ENCODE data around the gene MIP. TPM values are rescaled to one million over a fixed set of nuclear protein-coding genes. Genes with fewer than 3 reads are reported as not detected.
"Not testable (repeated sequence)": the region's sequence is repeated elsewhere in the genome, so short reads cannot be mapped to it uniquely, and the experiment has no call there.

MIP gene
- polyA plus RNA-seq, 1 donor (not counting 4 experiments of a cell fraction or from before 2014, with no cell fraction given), result not detected

DNA sequence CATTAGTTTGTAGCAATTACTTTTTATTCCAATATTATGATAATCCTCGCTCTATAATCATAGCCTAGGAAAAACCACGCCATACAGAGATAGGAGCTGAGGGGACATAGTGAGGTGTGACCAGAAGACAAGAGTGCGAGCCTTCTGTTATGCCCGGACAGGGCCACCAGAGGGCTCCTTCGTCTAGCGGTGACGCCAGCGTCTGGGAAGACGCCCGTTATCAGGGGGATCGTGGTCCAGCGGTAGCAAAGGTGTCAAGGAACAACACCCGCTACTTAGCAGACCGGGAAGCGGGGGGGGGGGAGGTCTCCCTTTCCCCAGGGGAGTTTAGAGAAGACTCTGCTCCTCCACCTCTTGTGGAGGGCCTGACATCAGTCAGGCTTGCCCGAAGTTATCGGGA is 42.2 kb upstream of the MIP start:
- H3K36me3 ChIP-seq (ENCODE audit: control insufficient read depth in 2 of 2, extremely low read depth in 1 of 2, insufficient read depth in 2 of 2, low read length in 2 of 2); H3K4me3 ChIP-seq (ENCODE audit: control insufficient read depth in 2 of 3, extremely low read depth in 1 of 3, insufficient read depth in 2 of 3, low read depth in 1 of 3, low read length in 3 of 3); H2AFZ ChIP-seq (ENCODE audit: control insufficient read depth, low read length); FAIRE-seq; H3K4me1 ChIP-seq (ENCODE audit: control insufficient read depth, extremely low read depth, insufficient read depth, low read length); dilution Hi-C loops (cut with MboI; ENCODE audit: extremely low pct_ligation_motif_present, low sequenced_read_pairs); H3K9me3 ChIP-seq (ENCODE audit: control insufficient read depth, low read depth, low read length); H3K79me2 ChIP-seq (ENCODE audit: control insufficient read depth, insufficient read depth, low read length); H3K4me2 ChIP-seq (ENCODE audit: control insufficient read depth, extremely low read depth, insufficient read depth, low read depth, low read length); H3K9me1 ChIP-seq (ENCODE audit: control insufficient read depth, extremely low read depth, insufficient read depth, low read length); H3K9ac ChIP-seq (ENCODE audit: control insufficient read depth, extremely low read depth, insufficient read depth, low read length); H4K20me1 ChIP-seq (ENCODE audit: control insufficient read depth, extremely low read depth, insufficient read depth, low read length); H3K27me3 ChIP-seq (ENCODE audit: control insufficient read depth, extremely low read depth, insufficient read depth, low read length); H3K27ac ChIP-seq (ENCODE audit: control insufficient read depth, insufficient read depth, low read length); DNase-seq (ENCODE audit: low read depth, low spot score): not testable (repeated sequence)
- TF ChIP-seq, protein P1, sequence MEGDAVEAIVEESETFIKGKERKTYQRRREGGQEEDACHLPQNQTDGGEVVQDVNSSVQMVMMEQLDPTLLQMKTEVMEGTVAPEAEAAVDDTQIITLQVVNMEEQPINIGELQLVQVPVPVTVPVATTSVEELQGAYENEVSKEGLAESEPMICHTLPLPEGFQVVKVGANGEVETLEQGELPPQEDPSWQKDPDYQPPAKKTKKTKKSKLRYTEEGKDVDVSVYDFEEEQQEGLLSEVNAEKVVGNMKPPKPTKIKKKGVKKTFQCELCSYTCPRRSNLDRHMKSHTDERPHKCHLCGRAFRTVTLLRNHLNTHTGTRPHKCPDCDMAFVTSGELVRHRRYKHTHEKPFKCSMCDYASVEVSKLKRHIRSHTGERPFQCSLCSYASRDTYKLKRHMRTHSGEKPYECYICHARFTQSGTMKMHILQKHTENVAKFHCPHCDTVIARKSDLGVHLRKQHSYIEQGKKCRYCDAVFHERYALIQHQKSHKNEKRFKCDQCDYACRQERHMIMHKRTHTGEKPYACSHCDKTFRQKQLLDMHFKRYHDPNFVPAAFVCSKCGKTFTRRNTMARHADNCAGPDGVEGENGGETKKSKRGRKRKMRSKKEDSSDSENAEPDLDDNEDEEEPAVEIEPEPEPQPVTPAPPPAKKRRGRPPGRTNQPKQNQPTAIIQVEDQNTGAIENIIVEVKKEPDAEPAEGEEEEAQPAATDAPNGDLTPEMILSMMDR (optimal IDR thresholded peaks at IDR 0.05 in 1 of 3, IDR thresholded peaks at IDR 0.05 in 1 of 3, conservative IDR thresholded peaks at IDR 0.05 in 1 of 3; ENCODE audit: extremely low read depth in 1 of 3, insufficient read depth in 2 of 3, low read length in 3 of 3), result peak in 1 of 3 experiments; percentile 45

DNA sequence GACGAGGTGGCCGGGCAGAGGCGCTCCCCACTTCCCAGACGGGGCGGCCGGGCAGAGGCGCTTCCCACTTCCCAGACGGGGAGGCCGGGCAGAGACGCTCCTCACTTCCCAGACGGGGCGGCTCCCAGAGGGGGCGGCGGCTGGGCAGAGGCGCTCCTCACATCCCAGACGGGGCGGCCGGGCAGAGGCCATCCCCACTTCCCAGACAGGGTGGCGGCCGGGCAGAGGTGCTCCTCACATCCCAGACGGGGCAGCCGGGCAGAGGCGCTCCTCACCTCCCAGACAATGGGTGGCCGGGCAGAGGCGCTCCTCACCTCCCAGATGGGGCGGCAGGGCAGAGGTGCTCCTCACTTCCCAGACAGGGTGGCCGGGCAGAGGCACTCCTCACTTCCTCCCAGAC is 40.0 kb upstream of the MIP start:
- H3K4me2 ChIP-seq (ENCODE audit: control insufficient read depth, extremely low read depth, insufficient read depth, low read depth, low read length); H3K9me1 ChIP-seq (ENCODE audit: control insufficient read depth, extremely low read depth, insufficient read depth, low read length); H3K79me2 ChIP-seq (ENCODE audit: control insufficient read depth, insufficient read depth, low read length); H3K4me1 ChIP-seq (ENCODE audit: control insufficient read depth, extremely low read depth, insufficient read depth, low read length); H2AFZ ChIP-seq (ENCODE audit: control insufficient read depth, low read length); H3K4me3 ChIP-seq (ENCODE audit: control insufficient read depth in 2 of 3, extremely low read depth in 1 of 3, insufficient read depth in 2 of 3, low read depth in 1 of 3, low read length in 3 of 3); H3K27ac ChIP-seq (ENCODE audit: control insufficient read depth, insufficient read depth, low read length); DNase-seq (ENCODE audit: low read depth, low spot score); H3K9me3 ChIP-seq (ENCODE audit: control insufficient read depth, low read depth, low read length); H4K20me1 ChIP-seq (ENCODE audit: control insufficient read depth, extremely low read depth, insufficient read depth, low read length); H3K36me3 ChIP-seq (ENCODE audit: control insufficient read depth in 2 of 2, extremely low read depth in 1 of 2, insufficient read depth in 2 of 2, low read length in 2 of 2); H3K27me3 ChIP-seq (ENCODE audit: control insufficient read depth, extremely low read depth, insufficient read depth, low read length); FAIRE-seq; dilution Hi-C loops (cut with MboI; ENCODE audit: extremely low pct_ligation_motif_present, low sequenced_read_pairs); H3K9ac ChIP-seq (ENCODE audit: control insufficient read depth, extremely low read depth, insufficient read depth, low read length): not testable (repeated sequence)

DNA sequence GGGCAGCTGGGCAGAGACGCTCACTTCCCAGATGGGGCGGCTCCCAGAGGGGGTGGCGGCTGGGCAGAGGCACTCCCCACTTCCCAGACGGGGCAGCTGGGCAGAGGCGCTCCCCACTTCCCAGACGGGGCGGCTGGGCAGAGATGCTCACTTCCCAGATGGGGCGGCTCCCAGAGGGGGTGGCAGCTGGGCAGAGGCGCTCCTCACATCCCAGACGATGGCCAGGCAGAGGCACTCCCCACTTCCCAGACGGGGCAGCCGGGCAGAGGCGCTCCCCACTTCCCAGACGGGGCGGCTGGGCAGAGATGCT is 39.6 kb upstream of the MIP start:
- H3K4me2 ChIP-seq (ENCODE audit: control insufficient read depth, extremely low read depth, insufficient read depth, low read depth, low read length); H3K79me2 ChIP-seq (ENCODE audit: control insufficient read depth, insufficient read depth, low read length); H3K4me1 ChIP-seq (ENCODE audit: control insufficient read depth, extremely low read depth, insufficient read depth, low read length); H3K27me3 ChIP-seq (ENCODE audit: control insufficient read depth, extremely low read depth, insufficient read depth, low read length); H3K36me3 ChIP-seq (ENCODE audit: control insufficient read depth in 2 of 2, extremely low read depth in 1 of 2, insufficient read depth in 2 of 2, low read length in 2 of 2); dilution Hi-C loops (cut with MboI; ENCODE audit: extremely low pct_ligation_motif_present, low sequenced_read_pairs); H4K20me1 ChIP-seq (ENCODE audit: control insufficient read depth, extremely low read depth, insufficient read depth, low read length); DNase-seq (ENCODE audit: low read depth, low spot score); H3K9me3 ChIP-seq (ENCODE audit: control insufficient read depth, low read depth, low read length); H3K27ac ChIP-seq (ENCODE audit: control insufficient read depth, insufficient read depth, low read length); H2AFZ ChIP-seq (ENCODE audit: control insufficient read depth, low read length); H3K9me1 ChIP-seq (ENCODE audit: control insufficient read depth, extremely low read depth, insufficient read depth, low read length); H3K9ac ChIP-seq (ENCODE audit: control insufficient read depth, extremely low read depth, insufficient read depth, low read length); FAIRE-seq; H3K4me3 ChIP-seq (ENCODE audit: control insufficient read depth in 2 of 3, extremely low read depth in 1 of 3, insufficient read depth in 2 of 3, low read depth in 1 of 3, low read length in 3 of 3): not testable (repeated sequence)

DNA sequence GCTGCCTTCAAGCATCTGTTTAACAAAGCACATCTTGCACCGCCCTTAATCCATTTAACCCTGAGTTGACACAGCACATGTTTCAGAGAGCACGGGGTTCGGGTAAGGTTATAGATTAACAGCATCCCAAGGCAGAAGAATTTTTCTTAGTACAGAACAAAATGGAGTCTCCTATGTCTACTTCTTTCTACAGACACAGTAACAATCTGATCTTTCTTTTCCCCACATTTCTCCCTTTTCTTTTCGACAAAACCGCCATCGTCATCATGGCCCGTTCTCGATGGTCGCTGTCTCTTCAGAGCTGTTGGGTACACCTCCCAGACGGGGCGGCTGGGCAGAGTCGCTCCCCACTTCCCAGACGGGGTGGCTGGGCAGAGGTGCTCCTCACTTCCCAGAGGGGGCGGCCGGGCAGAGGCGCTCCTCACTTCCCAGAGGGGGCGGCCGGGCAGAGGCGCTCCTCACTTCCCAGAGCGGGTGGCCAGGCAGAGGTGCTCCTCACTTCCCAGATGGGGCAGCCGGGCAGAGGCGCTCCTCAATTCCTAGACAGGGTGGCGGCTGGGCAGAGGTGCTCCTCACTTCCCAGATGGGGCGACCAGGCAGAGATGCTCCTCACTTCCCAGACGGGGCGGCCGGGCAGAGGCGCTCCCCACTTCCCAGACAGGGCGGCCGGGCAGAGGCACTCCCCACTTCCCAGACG is 39.1 kb upstream of the MIP start:
- H3K9me1 ChIP-seq (ENCODE audit: control insufficient read depth, extremely low read depth, insufficient read depth, low read length), result not testable (repeated sequence)

More for the DNA sequence above, 39.1 kb upstream of the MIP start:
- dilution Hi-C loops (cut with MboI; ENCODE audit: extremely low pct_ligation_motif_present, low sequenced_read_pairs); H3K9ac ChIP-seq (ENCODE audit: control insufficient read depth, extremely low read depth, insufficient read depth, low read length); FAIRE-seq; H4K20me1 ChIP-seq (ENCODE audit: control insufficient read depth, extremely low read depth, insufficient read depth, low read length); H3K9me3 ChIP-seq (ENCODE audit: control insufficient read depth, low read depth, low read length); H3K27ac ChIP-seq (ENCODE audit: control insufficient read depth, insufficient read depth, low read length); H2AFZ ChIP-seq (ENCODE audit: control insufficient read depth, low read length); H3K79me2 ChIP-seq (ENCODE audit: control insufficient read depth, insufficient read depth, low read length); DNase-seq (ENCODE audit: low read depth, low spot score); H3K4me3 ChIP-seq (ENCODE audit: control insufficient read depth in 2 of 3, extremely low read depth in 1 of 3, insufficient read depth in 2 of 3, low read depth in 1 of 3, low read length in 3 of 3); H3K4me1 ChIP-seq (ENCODE audit: control insufficient read depth, extremely low read depth, insufficient read depth, low read length); H3K36me3 ChIP-seq (ENCODE audit: control insufficient read depth in 2 of 2, extremely low read depth in 1 of 2, insufficient read depth in 2 of 2, low read length in 2 of 2); H3K4me2 ChIP-seq (ENCODE audit: control insufficient read depth, extremely low read depth, insufficient read depth, low read depth, low read length): not testable (repeated sequence)
- H3K27me3 ChIP-seq (ENCODE audit: control insufficient read depth, extremely low read depth, insufficient read depth, low read length), result peaks cover 12% of the 10 kb centered on the region

Measured in keratinocyte (primary cell).